WTC11 (cell line): ENCODE data around the gene SDCCAG8. TPM values are rescaled to one million over a fixed set of nuclear protein-coding genes. Genes with fewer than 3 reads are reported as not detected.

Experiments
- ATAC-seq: fragments of 200-7000 bp; cut with Tn5 transposase; 2 replicates; pipeline ENCODE4 v1.10.0; 2021; ENCODE audit warnings: mild to moderate bottlenecking, moderate library complexity
- CTCF ChIA-PET: fragments of 300-600 bp; sonication (Branson Sonifier 250); formaldehyde crosslinking; loops from one replicate; lab custom pipeline; 2021; ENCODE audit warnings: antibody characterized with exemption; lab: Charles Lee
- POLR2A ChIA-PET: fragments of 350-600 bp; sonication (Branson Sonifier 250); formaldehyde crosslinking; loops from one replicate; lab custom pipeline; 2021; ENCODE audit warnings: antibody characterized with exemption; lab: Charles Lee
- DNase-seq: peaks from one replicate; pipeline ENCODE4 v3.0.0; 2021; ENCODE audit warnings: low spot score
- H3K27ac Mint-ChIP-seq: 2 replicates; pipeline ENCODE4 v1.8.0; 2021; ENCODE audit warnings: mixed read lengths
- H3K27me3 Mint-ChIP-seq: 2 replicates; pipeline ENCODE4 v1.8.0; 2021; ENCODE audit warnings: low read depth, mild to moderate bottlenecking, moderate library complexity, mixed read lengths
- H3K36me3 Mint-ChIP-seq: 2 replicates; pipeline ENCODE4 v1.8.0; 2021; ENCODE audit warnings: mixed read lengths
- H3K4me1 Mint-ChIP-seq: 2 replicates; pipeline ENCODE4 v1.8.0; 2022; ENCODE audit warnings: mixed read lengths
- H3K4me3 Mint-ChIP-seq: 2 replicates; pipeline ENCODE4 v1.8.0; 2021; ENCODE audit warnings: mild to moderate bottlenecking, moderate library complexity, mixed read lengths
- H3K9me3 Mint-ChIP-seq: 2 replicates; pipeline ENCODE4 v1.8.0; 2021; ENCODE audit warnings: mixed read lengths
- AR ChIP-seq: fragments of 250-450 bp; sonication (Bioruptor Pico); IDR thresholded peaks from 2 replicates; pipeline ENCODE4 v1.9.0; 2021; ENCODE audit warnings: mild to moderate bottlenecking
- ATF6 ChIP-seq: sonication (generic); formaldehyde crosslinking; IDR thresholded peaks from 2 replicates; pipeline ENCODE4 v1.8.1; 2023; ENCODE audit warnings: mild to moderate bottlenecking, missing genetic modification reagents
- CTCF ChIP-seq: fragments of 200-600 bp; IDR thresholded peaks from 2 replicates; pipeline ENCODE4 v1.8.0; 2022; ENCODE audit warnings: antibody characterized with exemption
- ERG ChIP-seq: fragments of 250-450 bp; sonication (Bioruptor Pico); IDR thresholded peaks from 2 replicates; pipeline ENCODE4 v1.8.0; 2021; ENCODE audit warnings: mild to moderate bottlenecking
- FOXP1 ChIP-seq: sonication (generic); formaldehyde crosslinking; IDR thresholded peaks from 2 replicates; pipeline ENCODE4 v1.8.0; 2022; ENCODE audit warnings: missing genetic modification reagents, mild to moderate bottlenecking, moderate library complexity, borderline replicate concordance
- GRHL2 ChIP-seq: fragments of 250-450 bp; sonication (Bioruptor Pico); IDR thresholded peaks from 2 replicates; pipeline ENCODE4 v1.8.0; 2022; ENCODE audit warnings: mild to moderate bottlenecking, moderate library complexity; ENCODE audit not compliant: insufficient replicate concordance, severe bottlenecking
- HMGXB4 ChIP-seq: sonication (generic); formaldehyde crosslinking; IDR thresholded peaks from 2 replicates; pipeline ENCODE4 v1.8.1; 2023; ENCODE audit warnings: mild to moderate bottlenecking, moderate library complexity, missing genetic modification reagents
- KAT7 ChIP-seq: sonication (generic); formaldehyde crosslinking; IDR thresholded peaks from 2 replicates; pipeline ENCODE4 v1.8.1; 2023; ENCODE audit warnings: missing genetic modification reagents, mild to moderate bottlenecking, borderline replicate concordance
- MAX ChIP-seq: sonication (generic); formaldehyde crosslinking; IDR thresholded peaks from 2 replicates; pipeline ENCODE4 v1.8.0; 2022; ENCODE audit warnings: mild to moderate bottlenecking, missing genetic modification reagents
- MXD4 ChIP-seq: fragments of 250-450 bp; sonication (Bioruptor Pico); IDR thresholded peaks from 2 replicates; pipeline ENCODE4 v1.8.0; 2021; ENCODE audit warnings: mild to moderate bottlenecking, moderate library complexity, borderline replicate concordance
- NFATC4 ChIP-seq: fragments of 250-450 bp; sonication (Bioruptor Pico); IDR thresholded peaks from 2 replicates; pipeline ENCODE4 v1.9.0; 2021; ENCODE audit warnings: mild to moderate bottlenecking
- NFYB ChIP-seq: sonication (generic); formaldehyde crosslinking; conservative IDR thresholded peaks from 2 replicates; pipeline ENCODE4 v1.8.0; 2022; ENCODE audit warnings: low read depth, missing genetic modification reagents
- OVOL2 ChIP-seq: fragments of 250-450 bp; sonication (Bioruptor Pico); IDR thresholded peaks from 2 replicates; pipeline ENCODE4 v1.9.0; 2021; ENCODE audit warnings: mild to moderate bottlenecking, borderline replicate concordance
- PRRX2 ChIP-seq: fragments of 250-450 bp; sonication (Bioruptor Pico); IDR thresholded peaks from 2 replicates; pipeline ENCODE4 v1.8.0; 2021; ENCODE audit warnings: mild to moderate bottlenecking
- RORB ChIP-seq: fragments of 250-450 bp; sonication (Bioruptor Pico); IDR thresholded peaks from 2 replicates; pipeline ENCODE4 v1.9.0; 2021; ENCODE audit warnings: mild to moderate bottlenecking
- TEAD1 ChIP-seq: sonication (generic); formaldehyde crosslinking; IDR thresholded peaks from 2 replicates; pipeline ENCODE4 v1.8.0; 2022; ENCODE audit warnings: mild to moderate bottlenecking, missing genetic modification reagents
- USF2 ChIP-seq: sonication (generic); formaldehyde crosslinking; IDR thresholded peaks from 2 replicates; pipeline ENCODE4 v1.8.1; 2023; ENCODE audit warnings: mild to moderate bottlenecking, missing genetic modification reagents, moderate library complexity
- ZBTB21 ChIP-seq: sonication (generic); formaldehyde crosslinking; IDR thresholded peaks from 2 replicates; pipeline ENCODE4 v1.8.1; 2023; ENCODE audit warnings: mild to moderate bottlenecking, missing genetic modification reagents, borderline replicate concordance
- ZNF219 ChIP-seq: sonication (generic); formaldehyde crosslinking; IDR thresholded peaks from 2 replicates; pipeline ENCODE4 v1.8.0; 2023; ENCODE audit warnings: missing genetic modification reagents, mild to moderate bottlenecking, borderline replicate concordance
- ZNF423 ChIP-seq: fragments of 250-450 bp; sonication (Bioruptor Pico); IDR thresholded peaks from 2 replicates; pipeline ENCODE4 v2.1.2; 2022; ENCODE audit warnings: mild to moderate bottlenecking, moderate library complexity
- total RNA-seq: library from RNA; stranded (reverse); gene quantifications from 3 replicates; pipeline ENCODE4 v1.2.3, GENCODE V29; 2021

SDCCAG8 gene
- total RNA-seq, 1 experiment from 2014 or later: 44.3 TPM

- TF ChIP-seq USF2 (CRISPR knock-in tag) (no peak), NFYB (CRISPR knock-in tag) (no peak), ZNF423 (CRISPR knock-in tag) (no peak), ERG (no peak), TEAD1 (CRISPR knock-in tag) (no peak), HMGXB4 (CRISPR knock-in tag) (no peak), AR (CRISPR knock-in tag) (no peak), RORB (CRISPR knock-in tag) (no peak), FOXP1 (CRISPR knock-in tag) (no peak)
These were observed 198.6 kb downstream of the SDCCAG8 start (continued) for GRCh38 chr1:243454328-243454997.

- no peaks in the 10 kb centered on the region for H3K36me3 Mint-ChIP-seq
- TF ChIP-seq CTCF (no peak), ZNF219 (CRISPR knock-in tag) (no peak), ATF6 (CRISPR knock-in tag) (no peak), GRHL2 (CRISPR knock-in tag) (no peak), MXD4 (CRISPR knock-in tag) (no peak), ZBTB21 (CRISPR knock-in tag) (no peak), KAT7 (CRISPR knock-in tag) (no peak), NFATC4 (CRISPR knock-in tag) (no peak), OVOL2 (CRISPR knock-in tag) (no peak), PRRX2 (no peak), MAX (CRISPR knock-in tag) (no peak), ERG (no peak)
These were observed 200.2 kb downstream of the SDCCAG8 start for GRCh38 chr1:243455760-243456651.

More at GRCh38 chr1:243455760-243456651, 200.2 kb downstream of the SDCCAG8 start:
- ChIA-PET POLR2A (no interaction called here), CTCF (no interaction called here)
- Mint-ChIP-seq H3K9me3 (no peaks in the 10 kb centered on the region), H3K27ac (no peak overlapping the region), H3K4me3 (no peak overlapping the region), H3K4me1 (0 out of 2 replicates have a peak, but pooled peaks cover 7% of the 10 kb centered on the region), H3K27me3 (no peaks in the 10 kb centered on the region)
- no peak for ATAC-seq
- DNase-seq: no peak
